T1000 (cell line): Measurements from ENCODE around the gene MCM3AP.

Source experiments
- DNase-seq: peaks from one replicate; lab custom pipeline; 2025; ENCODE audit warnings: mixed read lengths; lab: John Stamatoyannopoulos, UW

MCM3AP gene

DNA sequence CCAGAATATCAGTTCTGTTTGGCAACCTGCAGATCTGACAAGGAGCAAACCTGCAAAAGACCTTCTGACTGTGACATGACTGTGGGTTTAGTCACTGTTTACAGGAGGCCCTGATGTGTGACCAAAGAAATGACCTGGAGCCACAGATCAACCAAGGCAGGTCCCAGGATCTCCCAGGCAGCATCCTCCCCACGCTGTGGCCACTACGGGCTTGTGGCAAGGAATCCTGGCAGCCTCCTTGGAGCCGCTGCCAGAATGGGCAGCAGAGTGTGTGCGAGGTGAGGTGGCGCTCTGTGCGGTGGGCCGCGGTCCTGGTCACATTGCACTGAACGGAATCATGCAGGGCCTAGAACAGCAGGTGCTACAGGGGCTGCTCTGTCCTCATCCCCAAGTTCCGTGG is 15.9 kb downstream of the MCM3AP start:
- no peak for DNase-seq

DNA sequence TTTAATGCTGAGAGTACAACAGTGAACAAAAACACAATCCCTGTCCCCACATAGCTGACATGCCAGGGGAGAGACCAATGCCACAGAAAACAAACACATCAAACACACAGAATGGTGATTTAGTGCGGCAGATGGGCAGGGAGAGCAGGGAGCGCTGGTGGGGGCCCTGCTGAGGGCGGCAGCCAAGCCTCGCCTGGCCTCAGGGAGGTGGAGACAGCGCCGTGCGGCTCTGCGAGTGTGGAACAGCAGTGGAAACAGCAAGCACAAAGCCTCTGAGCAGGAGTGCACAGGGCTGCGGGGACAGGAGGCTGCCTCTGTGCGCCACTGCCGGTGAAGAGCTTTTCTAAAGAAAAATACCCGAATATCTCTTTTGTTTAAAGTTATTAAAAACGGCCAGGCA is 17.0 kb downstream of the MCM3AP start:
- DNase-seq = no peak

- DNase-seq = no peak
Measured at GRCh38 chr21:46266946-46267345, 18.5 kb downstream of the MCM3AP start.

GRCh38 chr21:46265736-46266525 is 19.5 kb downstream of the MCM3AP start:
- no peak for DNase-seq

- DNase-seq = no peak
Measured at GRCh38 chr21:46264690-46265144, 20.7 kb downstream of the MCM3AP start.

GRCh38 chr21:46264046-46264689 is 21.2 kb downstream of the MCM3AP start:
- no peak for DNase-seq

- DNase-seq = no peak
Measured at GRCh38 chr21:46256501-46256994, 28.9 kb downstream of the MCM3AP start.

DNA sequence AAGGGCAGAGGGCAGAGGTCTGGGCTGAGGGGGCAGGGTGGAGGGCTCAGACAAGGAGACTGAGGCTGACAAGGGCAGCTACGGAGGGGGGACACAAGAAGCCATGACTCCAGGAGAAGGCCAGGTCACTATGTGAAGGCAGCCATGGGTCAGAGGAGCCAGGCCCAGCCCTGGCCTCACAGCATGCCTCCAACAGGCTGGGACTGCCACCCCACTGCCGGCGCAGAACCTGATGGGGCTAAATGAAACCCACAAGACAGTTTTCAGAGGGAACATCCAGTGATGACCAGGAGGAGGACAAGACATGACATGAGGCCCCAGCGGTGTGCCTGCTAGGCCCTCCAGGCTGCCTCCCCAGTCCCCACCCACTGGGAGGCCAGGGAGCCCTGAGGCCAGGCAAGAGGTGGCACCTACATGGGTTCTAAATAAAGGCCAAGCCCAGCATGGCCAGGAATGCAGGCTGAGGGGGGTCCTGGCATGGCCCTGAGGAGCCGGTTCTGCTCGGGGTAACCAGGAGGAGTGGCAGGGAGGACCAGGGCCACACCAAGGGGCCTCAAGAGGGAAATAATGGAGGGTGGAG is 29.6 kb downstream of the MCM3AP start:
- no peak for DNase-seq

GRCh38 chr21:46255166-46255565 is 30.2 kb downstream of the MCM3AP start:
- no peak for DNase-seq

DNA sequence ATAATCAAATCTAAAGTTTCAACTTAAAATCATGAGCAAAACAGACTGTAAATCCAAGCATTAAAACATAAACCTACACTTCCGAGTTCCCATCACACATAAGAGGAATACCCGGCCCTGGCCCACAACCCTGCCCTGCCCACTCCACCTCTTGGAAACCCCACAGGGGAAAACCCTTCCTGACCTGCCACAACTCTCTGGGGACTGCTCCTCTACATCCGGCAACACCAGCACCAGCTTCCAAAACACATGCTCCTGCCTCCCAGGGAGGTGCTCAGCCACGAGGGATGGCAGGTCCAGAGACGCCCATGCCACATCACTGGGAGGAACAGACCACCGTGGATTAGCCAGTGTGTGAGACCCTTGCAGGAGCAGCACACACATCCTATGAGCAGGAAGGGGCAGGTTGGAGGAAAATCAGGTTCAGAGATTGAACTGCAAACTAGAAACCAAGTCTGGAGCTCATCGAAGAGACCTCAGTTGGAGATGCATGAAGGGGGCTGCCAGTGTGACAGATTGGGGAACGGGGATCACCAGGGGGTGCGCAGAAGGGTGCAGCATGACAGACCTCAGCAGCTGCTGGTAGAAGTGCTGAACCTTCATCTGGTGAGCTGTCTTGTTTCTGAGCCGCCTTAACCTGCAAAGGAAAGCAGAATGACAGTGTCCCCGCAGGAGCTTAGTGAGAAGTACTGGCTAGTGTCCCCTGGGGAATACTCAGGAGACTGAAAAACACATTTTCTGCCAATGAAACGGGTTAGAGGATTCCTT is 31.0 kb downstream of the MCM3AP start:
- no peak for DNase-seq

GRCh38 chr21:46253610-46254124 is 31.7 kb downstream of the MCM3AP start:
- DNase-seq = no peak

GRCh38 chr21:46252840-46253239 is 32.6 kb downstream of the MCM3AP start:
- no peak for DNase-seq

- DNase-seq = no peak
Measured at GRCh38 chr21:46250146-46250725, 35.2 kb downstream of the MCM3AP start.

DNA sequence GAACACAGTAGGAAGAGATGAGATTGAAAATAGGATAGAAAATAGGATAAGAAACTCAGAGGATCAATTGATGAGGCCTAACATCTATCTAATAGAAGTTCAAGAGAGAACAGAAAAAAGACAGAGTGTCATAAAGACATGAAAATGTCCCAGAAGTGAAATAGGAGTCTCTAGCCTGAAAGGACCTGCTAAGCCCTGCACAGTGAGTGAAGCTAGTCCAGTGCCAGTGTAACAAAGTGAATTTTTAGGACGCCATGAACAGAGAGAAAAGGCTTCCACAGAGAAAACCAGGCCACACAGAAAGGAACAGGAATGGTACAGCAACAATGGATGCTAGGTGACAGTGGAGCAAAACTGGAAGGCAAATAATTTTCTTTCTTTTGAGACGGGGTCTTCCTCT is 36.6 kb downstream of the MCM3AP start:
- no peak for DNase-seq

DNA sequence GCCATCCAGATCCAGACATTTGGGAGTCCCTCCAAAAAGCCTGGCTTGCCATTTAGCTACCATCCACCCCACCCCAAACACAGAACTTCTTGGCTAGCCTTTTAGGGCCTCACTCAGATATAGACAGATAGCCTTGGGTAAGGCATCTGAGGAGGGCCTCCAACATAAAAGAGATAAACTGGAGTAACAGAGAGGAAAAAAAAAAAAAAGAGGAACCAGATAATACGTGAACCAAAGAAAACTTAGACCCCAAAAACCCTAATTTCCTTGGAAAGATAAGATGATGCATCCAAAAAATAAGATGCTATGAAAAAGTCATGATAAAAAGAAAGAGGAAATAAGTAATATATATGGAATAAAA is 37.0 kb downstream of the MCM3AP start:
- no peak for DNase-seq

DNA sequence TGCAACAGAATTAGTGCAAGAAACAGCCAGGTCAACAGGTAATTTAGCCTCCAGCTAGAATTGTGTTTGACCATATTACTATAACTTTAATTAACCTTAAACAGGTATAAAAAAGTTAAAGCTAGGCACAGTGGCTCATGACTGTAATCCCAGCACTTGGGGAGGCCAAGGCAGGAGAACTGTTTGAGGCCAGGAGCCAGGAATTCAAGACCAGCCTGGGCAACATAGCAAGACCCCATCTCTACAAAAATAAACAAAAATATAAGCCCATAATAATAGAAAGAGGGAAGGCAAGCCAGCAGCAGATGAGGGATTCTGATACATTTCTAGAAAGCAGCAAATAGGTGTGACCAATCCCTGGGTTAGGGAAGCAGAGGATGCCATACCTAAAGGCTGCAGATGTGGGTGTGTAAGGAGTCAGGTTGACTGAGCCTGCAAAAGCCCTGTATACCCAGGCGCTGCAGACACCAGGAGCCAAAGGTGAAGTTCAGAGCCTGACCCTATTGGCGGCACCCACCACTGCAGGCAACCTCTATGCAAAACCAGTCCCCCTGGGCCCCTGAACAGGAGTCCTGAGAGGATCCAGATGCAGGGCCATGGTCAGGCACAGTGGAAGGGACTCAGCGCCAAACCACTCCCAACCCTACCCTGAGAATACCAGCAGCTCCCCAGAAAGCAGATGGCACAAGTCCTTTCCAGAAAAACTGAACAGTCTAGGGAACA is 37.6 kb downstream of the MCM3AP start:
- no peak for DNase-seq

DNA sequence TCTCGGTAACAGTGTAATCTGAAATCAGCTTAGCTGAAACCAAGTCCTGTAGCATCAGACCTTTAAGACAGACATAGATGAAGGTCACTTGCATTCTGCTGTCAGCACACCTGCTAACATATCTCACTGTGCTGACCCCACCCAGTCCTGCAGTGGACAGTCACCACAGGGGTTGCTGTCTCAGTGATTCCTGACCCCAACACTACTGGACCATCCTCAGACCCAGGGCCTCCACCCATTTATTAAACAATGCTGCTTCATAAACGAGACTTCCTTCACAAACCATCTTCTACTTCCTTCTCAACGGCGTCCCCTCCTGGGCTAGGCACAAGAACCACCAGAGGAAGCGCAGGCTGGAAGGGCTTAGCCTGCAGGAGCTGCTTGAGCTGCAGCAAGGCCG is 39.1 kb downstream of the MCM3AP start:
- DNase-seq = no peak

DNA sequence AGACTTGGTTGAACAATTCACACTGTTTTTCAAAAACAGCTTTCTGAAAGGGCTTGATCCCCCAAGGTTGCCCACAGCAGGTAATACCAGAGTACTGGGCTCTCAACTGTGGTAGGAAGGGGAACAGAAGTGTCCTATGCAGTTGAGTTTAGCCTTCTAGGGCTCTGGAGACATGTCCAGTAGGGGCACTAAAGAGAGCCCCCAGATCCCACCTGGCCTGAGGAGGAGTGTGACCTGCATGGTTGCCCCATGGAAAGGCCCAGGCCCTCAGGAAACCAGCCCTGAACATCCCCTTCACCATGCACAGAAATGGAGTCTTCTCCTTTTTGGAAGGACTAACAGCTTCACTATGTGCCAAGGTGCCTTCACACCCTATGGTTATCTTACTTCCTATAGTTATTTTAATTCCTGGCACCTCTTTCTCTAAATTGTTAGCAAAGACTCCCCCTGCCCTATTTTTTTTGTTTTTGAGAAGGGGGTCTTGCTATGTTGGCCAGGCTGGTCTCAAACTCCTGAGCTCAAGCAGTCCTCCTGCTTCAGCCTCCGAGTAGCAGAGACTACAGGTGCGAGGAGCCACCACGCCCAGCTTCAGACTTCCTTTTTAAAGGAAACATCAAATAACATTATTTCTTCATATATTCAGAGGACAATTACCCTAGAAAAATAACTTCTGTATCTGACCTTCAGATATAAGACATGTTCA is 40.0 kb downstream of the MCM3AP start:
- DNase-seq = no peak

- DNase-seq = no peak
Measured at GRCh38 chr21:46244602-46245001, 40.8 kb downstream of the MCM3AP start.

GRCh38 chr21:46243960-46244361 is 41.5 kb downstream of the MCM3AP start:
- no peak for DNase-seq
